Tongue (tissue), 1 donor: Measurements from ENCODE around the gene DGCR6L. TPM values are rescaled to one million over a fixed set of nuclear protein-coding genes. Genes with fewer than 3 reads are reported as not detected.

Source experiments
- total RNA-seq: library from RNA; depleted of rRNA; stranded (reverse); fragments of >200 nt; gene quantifications from one replicate; pipeline ENCODE4 v1.2.3, GENCODE V29; 2014

Gene DGCR6L
- total RNA-seq, 1 donor from 2014 or later = 37.6 TPM

Other genes with a start within 250 kb of the DGCR6L start
- gene DGCR8, start 239.8 kb downstream of the DGCR6L start, total RNA-seq = 42.2 TPM
- gene RANBP1, start 204.0 kb downstream of the DGCR6L start, total RNA-seq = 196 TPM
- 40.4 TPM for gene TRMT2A, start 202.8 kb downstream of the DGCR6L start, total RNA-seq
- gene ZDHHC8, start 188.3 kb downstream of the DGCR6L start, total RNA-seq = 39.4 TPM
- gene CCDC188, start 169.0 kb downstream of the DGCR6L start, total RNA-seq = 1.1 TPM
- 7.1 TPM for gene RTN4R, start 51.7 kb downstream of the DGCR6L start, total RNA-seq
- gene ZNF74, start 74.1 kb upstream of the DGCR6L start, total RNA-seq = 19.5 TPM
- gene SCARF2, start 117.8 kb upstream of the DGCR6L start, total RNA-seq = 20.4 TPM
- gene KLHL22, start 175.7 kb upstream of the DGCR6L start, total RNA-seq = 66.2 TPM
- gene MED15, start 187.6 kb upstream of the DGCR6L start, total RNA-seq = 38.5 TPM